ENCODE data around the gene HS6ST2. TPM values are rescaled to one million over a fixed set of nuclear protein-coding genes. Genes with fewer than 3 reads are reported as not detected.

Gene HS6ST2
- total RNA-seq, 2 experiments from 2014 or later: not detected

DNA sequence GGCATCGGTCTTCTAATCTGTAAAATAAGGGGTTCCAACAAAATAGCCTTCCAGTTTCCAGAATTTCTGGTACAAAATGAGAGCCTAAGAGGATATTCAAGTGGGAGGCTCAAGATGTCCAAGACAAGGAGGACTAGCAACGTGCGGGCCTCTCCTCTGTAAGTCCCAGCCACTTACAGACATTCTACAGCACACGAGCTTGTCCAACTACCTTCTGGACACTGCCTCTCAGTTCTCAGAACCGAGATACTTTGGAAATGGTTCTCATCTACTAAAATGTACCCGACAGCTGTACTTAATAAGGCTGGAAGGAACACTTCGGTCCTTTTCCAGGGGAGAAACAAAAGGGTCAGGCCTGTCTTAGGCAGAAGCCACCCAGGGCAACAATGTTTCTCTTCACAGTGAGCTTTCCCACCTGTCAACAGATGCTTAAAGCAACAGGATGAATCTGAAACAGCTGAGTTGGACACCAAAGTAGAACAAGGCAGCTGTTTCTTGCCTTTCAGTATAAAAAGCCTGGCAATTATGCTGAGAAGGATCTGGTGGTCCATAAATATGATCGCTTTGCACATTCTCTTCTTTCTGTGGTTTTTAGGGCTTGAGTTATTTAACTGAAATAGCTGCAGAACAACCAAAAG, 127.0 kb downstream of the HS6ST2 start:
- no peak for TF ChIP-seq EZH2phosphoT487 (IDR thresholded peaks at IDR 0.05; ENCODE audit: borderline replicate concordance, low read depth, low read length)
- TF ChIP-seq, protein P1, sequence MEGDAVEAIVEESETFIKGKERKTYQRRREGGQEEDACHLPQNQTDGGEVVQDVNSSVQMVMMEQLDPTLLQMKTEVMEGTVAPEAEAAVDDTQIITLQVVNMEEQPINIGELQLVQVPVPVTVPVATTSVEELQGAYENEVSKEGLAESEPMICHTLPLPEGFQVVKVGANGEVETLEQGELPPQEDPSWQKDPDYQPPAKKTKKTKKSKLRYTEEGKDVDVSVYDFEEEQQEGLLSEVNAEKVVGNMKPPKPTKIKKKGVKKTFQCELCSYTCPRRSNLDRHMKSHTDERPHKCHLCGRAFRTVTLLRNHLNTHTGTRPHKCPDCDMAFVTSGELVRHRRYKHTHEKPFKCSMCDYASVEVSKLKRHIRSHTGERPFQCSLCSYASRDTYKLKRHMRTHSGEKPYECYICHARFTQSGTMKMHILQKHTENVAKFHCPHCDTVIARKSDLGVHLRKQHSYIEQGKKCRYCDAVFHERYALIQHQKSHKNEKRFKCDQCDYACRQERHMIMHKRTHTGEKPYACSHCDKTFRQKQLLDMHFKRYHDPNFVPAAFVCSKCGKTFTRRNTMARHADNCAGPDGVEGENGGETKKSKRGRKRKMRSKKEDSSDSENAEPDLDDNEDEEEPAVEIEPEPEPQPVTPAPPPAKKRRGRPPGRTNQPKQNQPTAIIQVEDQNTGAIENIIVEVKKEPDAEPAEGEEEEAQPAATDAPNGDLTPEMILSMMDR (conservative IDR thresholded peaks at IDR 0.05; ENCODE audit: low read length): no peak
- ChIA-PET CTCF (ENCODE audit: unreplicated experiment) (no interaction called here), POLR2A (interaction anchor here (0.6 to 1.3 kb wide), 3 partner anchors 13 to 393 kb away, joined by 3 to 5 read pairs (median 3); no protein-coding TSS in a partner anchor)
- Histone ChIP-seq H3K4me3 (ENCODE audit: low read depth, low read length, poor library complexity, severe bottlenecking) (no peak overlapping the region), H3K27ac (ENCODE audit: low read depth, low read length, poor library complexity, severe bottlenecking) (no peak overlapping the region), H2AFZ (ENCODE audit: low read length) (no peak overlapping the region), H3K79me2 (ENCODE audit: insufficient read depth, low read depth, low read length) (no peaks in the 10 kb centered on the region), H3K9me2 (ENCODE audit: insufficient read depth, low read length) (no peaks in the 10 kb centered on the region), H3K4me1 (ENCODE audit: insufficient read depth, low read length, poor library complexity, severe bottlenecking) (no peaks in the 10 kb centered on the region), H3K36me3 (ENCODE audit: insufficient read depth, low read length) (no peaks in the 10 kb centered on the region), H3K9me3 (ENCODE audit: low read length) (no peaks in the 10 kb centered on the region), H3K4me2 (ENCODE audit: low read length) (no peak overlapping the region), H4K20me1 (ENCODE audit: insufficient read depth, low read length) (no peaks in the 10 kb centered on the region)
- BruUV-seq (replicated peaks): no TSS peak
- no peak for DNase-seq (ENCODE audit: low spot score)
- intact Hi-C loops (cut with micrococcal nuclease; ENCODE audit: unreplicated experiment): no loop called here

DNA sequence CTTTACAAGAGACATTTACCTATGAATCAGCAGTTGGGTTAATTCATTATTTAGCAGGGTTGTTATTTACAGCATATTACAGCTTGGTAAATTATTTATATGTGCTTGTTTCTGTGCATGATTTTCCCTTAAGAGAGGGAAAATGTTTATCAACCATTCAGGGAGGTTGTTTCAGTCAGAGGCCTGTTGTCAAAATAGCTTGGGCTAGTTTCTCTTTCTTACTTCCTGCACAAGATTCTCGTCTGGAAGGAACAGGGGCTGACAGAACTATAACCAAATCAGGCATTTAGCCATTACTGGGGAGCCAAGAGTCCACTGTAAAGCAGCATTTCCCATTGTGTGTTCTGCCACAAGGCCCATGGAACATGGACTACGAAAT, 135.8 kb downstream of the HS6ST2 start:
- Histone ChIP-seq H3K9me3 (ENCODE audit: low read length) (no peaks in the 10 kb centered on the region), H3K36me3 (ENCODE audit: insufficient read depth, low read length) (no peaks in the 10 kb centered on the region), H4K20me1 (ENCODE audit: insufficient read depth, low read length) (no peaks in the 10 kb centered on the region), H3K4me2 (ENCODE audit: low read length) (no peak overlapping the region), H3K4me3 (ENCODE audit: low read depth, low read length, poor library complexity, severe bottlenecking) (no peak overlapping the region), H3K79me2 (ENCODE audit: insufficient read depth, low read depth, low read length) (no peaks in the 10 kb centered on the region), H3K27ac (ENCODE audit: low read depth, low read length, poor library complexity, severe bottlenecking) (no peak overlapping the region), H2AFZ (ENCODE audit: low read length) (no peak overlapping the region), H3K9me2 (ENCODE audit: insufficient read depth, low read length) (no peaks in the 10 kb centered on the region), H3K4me1 (ENCODE audit: insufficient read depth, low read length, poor library complexity, severe bottlenecking) (no peaks in the 10 kb centered on the region)
- no peak for DNase-seq (ENCODE audit: low spot score)
- no peak for TF ChIP-seq EZH2phosphoT487 (IDR thresholded peaks at IDR 0.05; ENCODE audit: borderline replicate concordance, low read depth, low read length)
- TF ChIP-seq, protein P1 (conservative IDR thresholded peaks at IDR 0.05; ENCODE audit: low read length): no peak
- ChIA-PET CTCF (ENCODE audit: unreplicated experiment) (no interaction called here), POLR2A (interaction anchor here (0.5 to 0.6 kb wide), 2 partner anchors 34 to 97 kb away, joined by 3 to 4 read pairs; no protein-coding TSS in a partner anchor)
- no TSS peak for BruUV-seq (replicated peaks)
- intact Hi-C loops (cut with micrococcal nuclease; ENCODE audit: unreplicated experiment): no loop called here

DNA sequence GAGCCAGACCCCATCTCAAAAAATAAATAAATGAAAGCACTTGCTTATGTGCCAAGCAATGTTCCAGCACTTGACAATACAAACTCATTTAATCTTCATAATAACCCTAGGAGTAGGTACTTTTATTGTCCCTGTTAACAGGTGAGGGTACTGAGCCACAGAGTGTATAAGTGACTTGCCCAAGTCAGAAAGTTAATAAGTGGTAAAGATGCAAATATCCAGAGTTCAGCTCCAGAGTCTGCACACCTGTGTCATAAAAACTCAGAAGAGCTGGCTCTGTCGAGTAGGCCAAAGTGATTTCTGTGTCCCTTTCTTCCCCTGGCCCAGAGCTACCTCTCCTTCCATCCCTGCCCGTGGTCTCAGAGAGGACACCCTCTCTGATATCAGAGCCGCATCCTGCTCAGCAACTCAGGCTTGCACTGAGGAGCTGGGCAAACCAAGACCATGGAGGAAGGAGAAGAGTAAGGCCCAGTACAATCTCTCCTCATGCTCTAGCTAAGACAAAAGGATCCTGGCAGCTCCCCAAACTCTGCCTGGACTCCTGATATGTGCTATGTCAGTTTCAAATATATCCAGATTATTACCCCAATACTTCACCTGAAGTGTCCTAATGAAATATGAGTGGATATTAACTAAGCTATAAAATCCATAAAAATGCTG, 136.3 kb downstream of the HS6ST2 start:
- no peak overlapping the region for H3K27ac ChIP-seq (ENCODE audit: low read depth, low read length, poor library complexity, severe bottlenecking)
- no peak for DNase-seq (ENCODE audit: low spot score)
- no peaks in the 10 kb centered on the region for H3K9me3 ChIP-seq (ENCODE audit: low read length)
- H3K4me3 ChIP-seq (ENCODE audit: low read depth, low read length, poor library complexity, severe bottlenecking): no peak overlapping the region
- no peaks in the 10 kb centered on the region for H3K9me2 ChIP-seq (ENCODE audit: insufficient read depth, low read length)
- CTCF ChIA-PET (ENCODE audit: unreplicated experiment): no interaction called here
- POLR2A ChIA-PET: interaction anchor here (0.5 to 0.6 kb wide), 2 partner anchors 35 to 98 kb away, joined by 3 to 4 read pairs; no protein-coding TSS in a partner anchor
- H3K4me1 ChIP-seq (ENCODE audit: insufficient read depth, low read length, poor library complexity, severe bottlenecking): no peaks in the 10 kb centered on the region
- no peaks in the 10 kb centered on the region for H3K36me3 ChIP-seq (ENCODE audit: insufficient read depth, low read length)
- no peaks in the 10 kb centered on the region for H3K79me2 ChIP-seq (ENCODE audit: insufficient read depth, low read depth, low read length)
- intact Hi-C loops (cut with micrococcal nuclease; ENCODE audit: unreplicated experiment): no loop called here
- H3K4me2 ChIP-seq (ENCODE audit: low read length): no peak overlapping the region
- no peak for TF ChIP-seq EZH2phosphoT487 (IDR thresholded peaks at IDR 0.05; ENCODE audit: borderline replicate concordance, low read depth, low read length)
- H4K20me1 ChIP-seq (ENCODE audit: insufficient read depth, low read length): no peaks in the 10 kb centered on the region
- BruUV-seq (replicated peaks): no TSS peak
- H2AFZ ChIP-seq (ENCODE audit: low read length): no peak overlapping the region
